Neuron (in vitro differentiated cells): ENCODE data around the gene CORO1C.
"Not testable (repeated sequence)": the region's sequence is repeated elsewhere in the genome, so short reads cannot be mapped to it uniquely, and the experiment has no call there.

Source experiments
- H2AFZ ChIP-seq: one replicate; pipeline ENCODE4 v1.6.1; 2013; ENCODE audit warnings: low read depth, mild to moderate bottlenecking, inconsistent platforms, low read length, moderate library complexity
- H3K27me3 ChIP-seq: one replicate; pipeline ENCODE4 v1.6.1; 2013; ENCODE audit warnings: low read length; ENCODE audit not compliant: insufficient read depth
- H3K36me3 ChIP-seq: one replicate; pipeline ENCODE4 v1.6.1; 2013; ENCODE audit warnings: low read length; ENCODE audit not compliant: insufficient read depth
- H3K4me1 ChIP-seq: one replicate; pipeline ENCODE4 v1.6.1; 2013; ENCODE audit warnings: low read length; ENCODE audit not compliant: insufficient read depth
- H3K4me3 ChIP-seq: 2 replicates; pipeline ENCODE4 v1.5.1; 2013; ENCODE audit warnings: mild to moderate bottlenecking, low read length, moderate library complexity
- H3K9me3 ChIP-seq: one replicate; pipeline ENCODE4 v1.6.1; 2013; ENCODE audit warnings: low read length

Gene CORO1C

GRCh38 chr12:108638997-108639822 is 92.1 kb downstream of the CORO1C start:
- Histone ChIP-seq H3K36me3 (no peaks in the 10 kb centered on the region), H3K9me3 (no peaks in the 10 kb centered on the region), H3K4me1 (peaks cover 40% of the 10 kb centered on the region), H3K27me3 (no peaks in the 10 kb centered on the region), H3K4me3 (peak overlapping the region; percentile 9), H2AFZ (peak overlapping the region; percentile 24)

GRCh38 chr12:108638141-108638827 is 93.0 kb downstream of the CORO1C start:
- peak overlapping the region; percentile 24 for H2AFZ ChIP-seq
- H3K4me3 ChIP-seq = peak overlapping the region; percentile 9
- H3K4me1 ChIP-seq = peaks cover 42% of the 10 kb centered on the region

DNA sequence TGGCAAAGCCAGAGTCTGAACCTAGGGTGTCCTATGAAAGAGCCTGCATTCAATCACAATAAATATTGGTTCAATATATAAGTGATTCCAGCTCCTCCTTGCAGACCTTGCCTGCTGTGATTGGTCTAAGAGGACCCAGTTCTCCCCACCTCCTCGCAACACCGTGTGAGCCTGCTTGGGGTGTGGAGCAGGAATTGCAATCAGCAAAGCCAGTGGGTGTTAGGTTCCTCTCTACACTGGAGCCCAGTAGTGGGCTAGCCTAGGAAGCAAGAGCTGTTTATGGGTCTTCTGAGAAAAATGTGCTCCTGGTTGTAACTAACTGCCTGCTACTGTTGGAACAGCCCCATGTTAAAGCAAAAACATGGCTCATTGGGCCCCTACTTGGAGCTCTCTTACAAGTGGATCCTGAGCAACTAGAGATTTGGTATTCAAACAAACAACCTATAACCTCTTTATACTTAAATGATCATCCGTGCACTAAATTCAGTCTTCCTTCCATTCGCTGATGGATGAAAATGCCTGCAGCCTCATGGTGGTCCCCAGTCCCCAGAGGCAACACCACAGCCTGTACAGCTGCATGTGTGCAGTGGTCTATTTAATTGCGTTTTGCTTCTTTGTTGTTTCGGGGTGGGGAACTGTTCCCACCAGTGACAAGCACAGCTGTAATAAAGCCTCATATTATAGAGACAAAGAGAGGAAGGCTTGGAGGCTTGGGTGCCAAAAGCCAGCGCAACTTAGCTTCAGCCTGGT is 93.9 kb downstream of the CORO1C start:
- peaks cover 42% of the 10 kb centered on the region for H3K4me1 ChIP-seq
- peak overlapping the region; percentile 20 for H2AFZ ChIP-seq
- no peaks in the 10 kb centered on the region for H3K9me3 ChIP-seq
- H3K36me3 ChIP-seq = no peaks in the 10 kb centered on the region
- peak overlapping the region; percentile 9 for H3K4me3 ChIP-seq
- H3K27me3 ChIP-seq = no peaks in the 10 kb centered on the region

More at GRCh38 chr12:108638141-108638827, 93.0 kb downstream of the CORO1C start:
- H3K27me3 ChIP-seq = no peaks in the 10 kb centered on the region
- no peaks in the 10 kb centered on the region for H3K36me3 ChIP-seq
- H3K9me3 ChIP-seq = no peaks in the 10 kb centered on the region

- H3K9me3 ChIP-seq = no peaks in the 10 kb centered on the region
- H2AFZ ChIP-seq = no peak overlapping the region
- H3K36me3 ChIP-seq = no peaks in the 10 kb centered on the region
- no peaks in the 10 kb centered on the region for H3K27me3 ChIP-seq
- H3K4me3 ChIP-seq = no peak overlapping the region
- peaks cover 42% of the 10 kb centered on the region for H3K4me1 ChIP-seq
Measured at GRCh38 chr12:108635997-108636808, 95.1 kb downstream of the CORO1C start.

DNA sequence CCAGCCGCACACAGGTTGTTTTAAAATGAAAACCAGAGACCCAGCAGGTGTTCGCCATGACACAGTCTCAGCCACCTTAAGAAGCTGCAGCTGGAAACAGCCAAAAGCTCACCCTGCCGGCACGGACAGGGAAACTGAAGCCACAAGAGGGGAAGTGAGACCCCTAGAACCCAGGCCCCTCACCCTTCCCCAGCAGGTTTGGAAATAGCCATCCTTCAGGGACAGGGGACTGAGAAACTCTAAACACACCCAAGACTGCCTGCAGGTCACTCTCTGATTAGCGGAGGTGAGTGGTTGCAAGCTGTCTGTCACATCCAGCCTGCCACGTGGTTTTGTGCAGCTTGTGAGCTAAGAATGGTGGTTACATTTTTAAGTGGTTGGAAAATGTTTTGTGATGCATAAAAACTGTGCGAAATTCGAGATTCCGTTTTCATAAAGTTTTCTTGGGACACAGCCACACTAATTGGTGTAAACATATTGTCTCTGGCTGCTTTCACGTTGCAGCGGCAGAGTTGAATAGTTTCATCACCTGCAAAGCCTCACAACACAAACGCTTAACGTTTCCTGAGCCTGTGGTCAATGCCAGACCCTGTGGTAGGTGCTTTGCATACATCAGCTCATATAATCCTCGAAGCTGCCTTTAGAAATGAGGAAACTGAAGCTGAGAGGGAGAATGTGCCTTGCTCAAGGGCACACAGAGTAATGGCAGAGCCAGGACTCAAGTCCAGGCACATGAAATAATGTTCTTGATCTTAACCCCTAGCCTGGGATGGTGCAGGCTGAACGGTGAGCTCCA is 95.9 kb downstream of the CORO1C start:
- no peak overlapping the region for H2AFZ ChIP-seq
- H3K9me3 ChIP-seq = no peaks in the 10 kb centered on the region
- no peaks in the 10 kb centered on the region for H3K27me3 ChIP-seq
- peaks cover 43% of the 10 kb centered on the region for H3K4me1 ChIP-seq
- H3K4me3 ChIP-seq = no peak overlapping the region
- H3K36me3 ChIP-seq = no peaks in the 10 kb centered on the region

DNA sequence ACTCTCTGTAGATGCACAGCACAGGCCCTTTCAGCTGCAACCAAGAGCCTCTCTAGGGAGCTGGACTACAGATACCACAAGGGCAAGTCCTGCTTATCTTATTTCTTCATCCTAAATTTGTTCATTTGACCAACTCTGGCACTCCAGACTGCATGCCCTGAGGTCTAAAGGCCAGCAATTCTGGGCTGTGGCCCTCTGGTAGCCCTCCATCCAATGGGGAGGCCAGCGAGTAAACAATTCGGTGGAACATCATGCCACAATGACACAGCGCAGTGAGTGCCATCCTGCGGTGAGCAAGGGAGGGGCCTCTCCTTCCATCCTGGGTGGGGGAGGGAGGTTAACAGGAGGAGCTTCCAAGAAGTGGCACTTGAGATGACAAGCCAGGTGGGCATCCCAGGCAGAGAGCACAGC is 97.0 kb downstream of the CORO1C start:
- Histone ChIP-seq H3K4me1 (peaks cover 48% of the 10 kb centered on the region), H3K4me3 (no peak overlapping the region), H3K36me3 (no peaks in the 10 kb centered on the region), H3K9me3 (no peaks in the 10 kb centered on the region), H3K27me3 (no peaks in the 10 kb centered on the region), H2AFZ (no peak overlapping the region)

DNA sequence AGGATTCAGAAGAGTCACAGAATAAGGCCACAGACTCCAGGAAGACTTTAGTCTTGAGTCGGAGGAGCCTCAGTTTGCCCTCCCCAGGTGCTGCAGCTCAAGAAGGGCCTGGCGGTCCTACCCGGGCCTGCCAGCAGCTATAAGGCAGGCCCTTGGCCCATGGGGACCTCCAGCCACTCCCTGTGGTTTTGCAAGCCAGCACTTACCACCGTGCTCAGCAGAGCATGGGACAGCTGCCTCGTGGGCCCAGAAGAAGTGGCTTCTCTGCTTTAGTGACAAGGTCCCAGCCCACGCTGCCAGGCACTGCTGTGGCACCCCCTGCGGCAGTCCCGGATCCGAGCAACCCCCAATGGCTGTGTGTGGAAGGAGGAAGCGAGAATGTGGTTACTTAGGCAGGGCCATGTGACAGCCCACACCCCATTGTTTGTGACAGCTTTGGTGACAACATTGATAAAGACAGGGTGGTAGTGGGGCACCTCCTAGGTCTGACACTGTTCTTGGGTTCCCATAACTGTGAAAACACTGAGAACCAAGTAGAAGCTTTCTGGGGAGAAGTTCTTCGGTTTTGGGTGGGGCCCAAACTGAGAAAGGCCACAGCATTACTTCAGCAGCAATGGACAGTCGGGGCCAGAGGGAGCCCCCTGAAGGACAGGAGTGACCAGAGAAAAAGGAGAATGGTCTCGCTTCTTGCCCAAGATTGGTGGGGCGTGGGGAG is 97.6 kb downstream of the CORO1C start, which contains the start of gene SELPLG:
SELPLG (minus strand) TSS at position 361 of the 715 bp plus-strand sequence. CDS start 9,587 bp downstream, outside the sequence.
- Histone ChIP-seq H3K36me3 (no peaks in the 10 kb centered on the region), H3K4me1 (peaks cover 48% of the 10 kb centered on the region), H3K4me3 (no peak within 1 kb of the TSS), H3K9me3 (no peaks in the 10 kb centered on the region), H2AFZ (no peak within 1 kb of the TSS), H3K27me3 (no peaks in the 10 kb centered on the region)

GRCh38 chr12:108633081-108633533 is 98.2 kb downstream of the CORO1C start:
- H2AFZ ChIP-seq = no peak overlapping the region
- no peaks in the 10 kb centered on the region for H3K27me3 ChIP-seq
- H3K4me3 ChIP-seq = no peak overlapping the region
- no peaks in the 10 kb centered on the region for H3K9me3 ChIP-seq
- no peaks in the 10 kb centered on the region for H3K36me3 ChIP-seq
- peaks cover 48% of the 10 kb centered on the region for H3K4me1 ChIP-seq

GRCh38 chr12:108631261-108631660 is 100.1 kb downstream of the CORO1C start:
- peaks cover 37% of the 10 kb centered on the region for H3K4me1 ChIP-seq
- not testable (repeated sequence) for H2AFZ ChIP-seq, H3K27me3 ChIP-seq, H3K4me3 ChIP-seq, H3K9me3 ChIP-seq, H3K36me3 ChIP-seq

- Histone ChIP-seq H3K4me3 (no peak overlapping the region), H3K9me3 (no peaks in the 10 kb centered on the region), H2AFZ (no peak overlapping the region), H3K27me3 (no peaks in the 10 kb centered on the region), H3K4me1 (peaks cover 36% of the 10 kb centered on the region), H3K36me3 (no peaks in the 10 kb centered on the region)
Measured at GRCh38 chr12:108630481-108631207, 100.7 kb downstream of the CORO1C start.
